Activated T-helper 1 cell treated with Interleukin-2 at 50 U/mL for 16 hours (primary cell): ENCODE measurements around the gene CCL2.

Experiments
- DNase-seq: peaks from one replicate; pipeline ENCODE4 v3.0.0-alpha.2; 2020; ENCODE audit warnings: low read depth

The CCL2 gene

DNA sequence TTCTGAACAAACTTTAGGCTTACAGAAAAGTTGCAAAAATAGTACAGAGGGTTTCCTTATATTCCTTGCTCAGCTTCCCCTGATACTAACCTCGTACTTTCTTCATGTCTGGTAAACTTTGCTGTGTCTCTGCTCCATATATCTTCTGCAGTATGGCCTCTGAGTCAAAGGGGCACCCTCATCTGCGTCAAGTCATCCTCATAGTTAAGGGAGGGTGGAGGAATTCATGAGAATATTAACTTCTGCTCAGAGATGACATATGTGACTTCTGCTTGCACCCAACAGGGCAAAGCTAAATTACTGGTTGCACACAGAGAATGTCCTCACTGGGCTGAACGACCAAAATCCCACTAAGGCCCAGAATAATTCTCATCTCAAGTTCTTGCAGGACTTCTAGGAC lies 10.6 kb downstream of the CCL2 start:
- DNase-seq = no peak

DNA sequence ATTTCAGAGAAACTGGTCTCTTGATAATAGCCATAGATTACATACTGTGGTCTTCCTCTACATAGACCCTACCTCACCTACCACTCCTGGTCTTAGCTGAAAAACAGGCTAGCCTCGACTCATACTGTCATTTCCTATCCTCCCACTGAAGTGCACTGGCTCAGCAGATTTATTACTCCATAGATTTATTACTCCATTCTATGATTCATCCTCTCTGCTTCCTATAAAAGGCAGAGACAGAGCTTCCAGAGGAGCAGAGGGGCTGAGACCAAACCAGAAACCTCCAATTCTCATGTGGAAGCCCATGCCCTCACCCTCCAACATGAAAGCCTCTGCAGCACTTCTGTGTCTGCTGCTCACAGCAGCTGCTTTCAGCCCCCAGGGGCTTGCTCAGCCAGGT lies 14.9 kb downstream of the CCL2 start, which contains the start of gene CCL7:
Gene CCL7, plus strand, starts transcription at position 253 of the 400 bp plus-strand sequence. Its CDS starts 70 bp downstream, at position 323.
- no peak for DNase-seq

DNA sequence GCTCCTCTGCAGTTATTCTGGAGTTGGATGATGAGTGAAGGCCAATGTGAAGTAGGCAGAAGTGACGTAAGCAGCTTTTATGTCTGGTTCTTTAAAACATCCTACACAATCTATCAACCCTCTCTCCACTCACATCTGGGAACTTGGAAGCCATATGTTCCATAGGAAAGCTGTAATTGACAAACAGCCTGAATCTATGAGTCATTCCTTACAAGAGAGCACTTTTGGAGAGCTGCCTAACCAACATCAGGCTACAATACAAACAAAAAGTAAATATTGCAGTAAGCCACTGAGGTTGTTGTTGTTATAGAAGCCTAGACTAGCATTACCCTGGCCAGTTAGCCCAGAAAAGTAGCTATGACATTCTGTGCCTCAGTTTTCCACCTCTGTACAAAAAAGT lies 20.8 kb downstream of the CCL2 start:
- DNase-seq = no peak

DNA sequence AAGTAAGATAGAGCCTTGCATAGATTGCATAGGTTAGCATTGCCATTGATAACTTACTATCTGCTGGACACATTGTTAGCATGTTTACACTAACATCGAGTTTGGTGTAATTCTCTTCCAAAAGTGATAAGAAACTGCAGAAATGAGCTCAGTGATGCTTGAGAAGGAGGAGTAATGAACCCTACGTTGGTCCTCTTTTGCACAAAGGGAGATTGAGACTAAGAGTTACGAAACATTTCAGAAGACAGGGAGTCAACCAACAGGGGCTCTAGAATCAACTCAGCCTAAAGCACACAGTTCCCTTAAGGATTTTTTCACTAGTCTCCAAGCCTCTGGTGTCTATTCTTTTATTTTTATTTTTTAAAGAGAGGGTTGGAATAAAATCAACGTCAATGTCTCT lies 21.7 kb downstream of the CCL2 start:
- DNase-seq = no peak

DNA sequence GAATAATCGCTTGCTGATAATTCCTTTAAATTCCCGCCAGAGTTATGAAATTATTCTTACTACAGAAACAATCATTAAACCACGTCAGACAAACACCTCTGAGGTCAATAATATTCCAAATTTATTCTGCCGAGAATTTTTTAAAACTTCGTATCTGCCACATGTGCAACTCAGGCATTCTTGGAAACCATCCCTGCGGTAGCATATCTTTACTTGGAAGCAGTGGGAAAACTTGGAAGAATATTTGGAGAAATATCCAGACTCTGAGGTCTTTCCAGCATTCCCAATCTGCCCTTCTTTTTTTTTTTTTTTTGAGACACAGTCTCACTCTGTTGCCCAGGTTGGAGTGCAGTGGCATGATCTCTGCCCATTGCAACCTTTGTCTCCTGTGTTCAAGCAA lies 28.5 kb downstream of the CCL2 start:
- no peak for DNase-seq

DNA sequence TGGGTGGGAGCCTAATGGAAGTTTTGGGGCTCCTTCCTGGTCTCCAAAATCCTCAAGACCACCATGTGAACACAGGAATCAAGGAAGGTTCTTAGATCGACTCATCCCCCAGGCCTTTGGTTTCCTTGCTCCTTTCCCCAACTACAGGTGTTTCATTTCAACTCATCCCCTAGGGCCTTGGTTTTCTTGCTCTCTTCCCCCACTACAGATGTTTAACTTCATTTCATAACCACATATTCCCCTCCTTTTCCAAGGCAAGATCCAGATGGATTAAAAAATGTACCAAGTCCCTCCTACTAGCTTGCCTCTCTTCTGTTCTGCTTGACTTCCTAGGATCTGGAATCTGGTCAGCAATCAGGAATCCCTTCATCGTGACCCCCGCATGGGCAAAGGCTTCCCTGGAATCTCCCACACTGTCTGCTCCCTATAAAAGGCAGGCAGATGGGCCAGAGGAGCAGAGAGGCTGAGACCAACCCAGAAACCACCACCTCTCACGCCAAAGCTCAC lies 30.3 kb downstream of the CCL2 start, which contains the start of gene CCL11:
Gene CCL11, plus strand, starts transcription at position 457 of the 507 bp plus-strand sequence. CDS start 67 bp downstream, outside the sequence.
- no peak for DNase-seq

DNA sequence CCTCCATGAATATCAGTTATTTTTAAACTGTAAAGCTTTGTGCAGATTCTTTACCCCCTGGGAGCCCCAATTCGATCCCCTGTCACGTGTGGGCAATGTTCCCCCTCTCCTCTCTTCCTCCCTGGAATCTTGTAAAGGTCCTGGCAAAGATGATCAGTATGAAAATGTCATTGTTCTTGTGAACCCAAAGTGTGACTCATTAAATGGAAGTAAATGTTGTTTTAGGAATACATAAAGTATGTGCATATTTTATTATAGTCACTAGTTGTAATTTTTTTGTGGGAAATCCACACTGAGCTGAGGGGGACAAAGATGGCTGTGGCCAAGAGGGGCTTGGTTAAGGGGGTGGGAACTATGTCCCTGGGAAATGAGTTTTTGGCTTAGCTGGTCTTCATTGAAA lies 32.8 kb downstream of the CCL2 start:
- no peak for DNase-seq

DNA sequence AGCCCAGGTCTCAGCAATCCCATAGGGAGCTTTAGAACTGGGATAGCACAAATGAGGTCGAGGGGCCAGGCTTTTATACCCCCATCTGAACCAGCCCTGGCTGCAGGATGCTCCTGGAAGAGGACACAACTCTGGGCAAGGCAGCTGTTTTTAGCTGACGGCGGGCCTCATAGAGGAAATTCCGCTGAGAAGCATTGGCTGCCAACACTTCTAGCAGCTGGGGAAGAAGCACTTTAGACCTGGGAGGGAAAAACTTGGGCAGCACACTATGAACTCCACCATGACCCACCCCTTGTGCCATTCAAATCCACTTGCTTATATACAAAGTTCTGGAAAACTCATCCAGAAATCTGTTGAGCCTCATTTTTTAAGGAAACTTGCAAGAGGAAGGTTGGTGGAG lies 35.5 kb downstream of the CCL2 start:
- DNase-seq = no peak

DNA sequence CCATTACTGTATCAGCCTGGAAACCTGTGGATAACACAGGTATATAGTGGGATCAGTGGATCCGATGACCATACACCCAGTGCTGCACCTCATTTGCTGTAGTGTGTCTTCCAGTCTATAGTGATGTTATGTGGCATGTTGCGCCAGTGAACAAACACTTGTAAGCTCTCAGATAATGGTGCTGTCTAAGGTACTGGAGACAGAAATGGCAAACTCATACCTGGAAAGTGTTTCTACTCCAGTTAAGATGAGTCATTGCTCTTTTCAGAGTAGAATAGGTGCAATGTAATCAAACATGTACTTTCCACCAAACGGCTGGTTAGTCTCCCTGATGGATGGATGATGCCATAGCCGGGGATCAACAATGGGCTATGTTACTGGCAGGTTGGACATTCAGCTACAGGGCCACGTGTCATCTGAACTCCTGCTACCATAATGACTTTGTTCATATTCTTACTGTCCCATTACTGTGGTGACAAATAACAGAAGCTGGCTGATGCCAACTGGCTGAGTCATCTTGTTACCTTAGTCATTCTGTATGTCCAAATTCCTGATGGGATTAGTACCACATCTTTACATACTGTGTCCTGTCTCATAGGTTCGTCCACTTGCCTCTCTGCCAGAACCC lies 36.8 kb downstream of the CCL2 start:
- no peak for DNase-seq

DNA sequence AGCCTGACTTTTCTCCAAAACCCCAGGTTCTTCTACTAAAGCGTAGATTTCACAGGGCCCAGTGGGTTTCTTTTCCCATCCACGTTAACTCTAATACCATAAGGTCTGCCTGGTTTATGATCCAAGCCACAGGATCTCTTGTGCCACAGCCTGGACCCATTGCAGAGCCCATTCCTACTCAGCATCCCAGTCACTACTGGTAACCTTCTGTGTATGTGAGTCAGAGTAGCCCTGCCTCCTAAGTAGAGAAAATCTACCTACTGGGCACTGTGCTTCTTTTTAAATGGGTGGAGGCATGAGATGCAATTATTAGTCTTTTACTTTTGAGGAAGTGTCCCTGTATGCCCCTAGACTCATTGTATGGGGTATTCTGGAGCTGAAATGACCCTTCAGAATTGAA lies 43.9 kb downstream of the CCL2 start:
- no peak for DNase-seq

DNA sequence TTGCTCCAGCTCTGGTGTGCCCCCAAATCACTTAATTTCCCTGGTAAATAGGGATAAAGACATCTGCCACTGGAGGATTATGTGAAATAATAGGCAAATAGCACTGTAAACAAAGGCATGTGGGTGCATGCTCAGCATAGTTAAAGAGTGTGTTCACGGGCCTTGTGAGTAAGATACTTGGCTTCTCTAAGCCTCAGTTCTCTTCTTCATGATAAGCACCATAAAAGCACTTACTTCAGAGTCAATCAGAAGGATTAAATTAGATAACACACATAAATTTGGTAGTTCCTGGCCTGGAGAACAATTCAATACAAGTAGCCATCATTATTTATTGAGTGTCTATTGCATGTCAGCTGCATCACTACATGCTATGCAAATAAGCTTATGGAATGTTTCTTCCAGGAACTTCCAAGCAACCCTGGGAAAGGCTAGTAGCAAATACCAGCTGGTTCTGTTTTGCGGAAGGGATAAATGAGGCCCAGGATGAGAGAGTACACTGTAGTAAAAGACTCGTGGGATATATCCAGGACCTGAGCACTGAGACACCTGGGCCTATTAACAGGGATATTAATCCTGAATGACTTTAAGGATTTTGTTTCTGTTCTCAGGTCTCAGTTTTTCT lies 45.0 kb downstream of the CCL2 start:
- no peak for DNase-seq

DNA sequence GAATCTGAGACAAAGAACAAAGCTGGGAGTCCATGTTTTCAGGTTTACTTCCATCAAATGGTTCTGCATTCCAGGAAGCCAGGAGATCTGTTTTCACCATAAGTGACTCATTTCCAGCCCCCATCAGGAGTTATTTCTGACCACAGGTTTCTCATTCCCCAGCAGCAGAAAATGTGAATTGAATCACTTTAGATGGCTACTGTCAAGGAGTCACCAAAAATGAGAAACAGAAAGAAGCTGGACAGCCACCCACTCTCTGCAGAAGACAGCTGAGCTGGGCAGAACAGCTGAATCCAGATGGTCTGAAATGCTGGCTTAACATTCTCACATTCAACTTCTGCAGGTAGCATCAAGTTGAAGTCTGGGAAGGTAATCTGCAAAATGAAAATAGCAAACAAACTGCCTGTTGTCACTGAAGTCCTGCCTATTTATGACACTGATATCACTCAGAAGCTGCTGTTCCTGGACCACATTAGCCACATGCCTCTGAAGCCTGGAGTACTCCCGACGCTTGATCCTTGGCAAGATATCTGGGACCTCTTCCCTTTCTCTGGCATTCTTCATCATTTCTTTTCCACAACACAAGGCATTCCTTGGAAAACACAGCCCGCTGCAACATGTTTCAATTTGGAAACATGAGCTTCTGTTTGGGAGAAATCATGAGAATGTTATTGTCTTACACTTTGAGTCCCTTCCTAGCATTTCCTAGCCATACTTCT lies 45.7 kb downstream of the CCL2 start:
- DNase-seq = no peak

DNA sequence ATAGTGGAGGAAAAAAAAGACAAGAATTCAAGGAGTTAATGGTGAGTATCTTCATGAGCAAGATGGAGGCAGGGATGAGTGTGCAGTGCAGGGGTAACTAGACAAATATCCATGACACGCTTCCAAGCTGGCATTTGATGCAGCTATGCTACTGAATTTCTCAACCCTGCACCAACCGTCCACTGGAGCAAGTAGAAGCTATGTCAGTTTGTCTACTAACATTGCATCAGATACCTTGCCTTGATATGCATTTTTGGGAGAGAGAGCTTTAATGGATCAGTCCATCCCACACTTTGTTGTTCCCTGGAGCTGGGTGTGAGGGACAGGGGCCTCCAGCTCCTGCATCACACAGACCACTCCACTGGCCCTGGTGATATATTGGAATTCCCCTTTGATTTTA lies 46.9 kb downstream of the CCL2 start:
- no peak for DNase-seq

DNA sequence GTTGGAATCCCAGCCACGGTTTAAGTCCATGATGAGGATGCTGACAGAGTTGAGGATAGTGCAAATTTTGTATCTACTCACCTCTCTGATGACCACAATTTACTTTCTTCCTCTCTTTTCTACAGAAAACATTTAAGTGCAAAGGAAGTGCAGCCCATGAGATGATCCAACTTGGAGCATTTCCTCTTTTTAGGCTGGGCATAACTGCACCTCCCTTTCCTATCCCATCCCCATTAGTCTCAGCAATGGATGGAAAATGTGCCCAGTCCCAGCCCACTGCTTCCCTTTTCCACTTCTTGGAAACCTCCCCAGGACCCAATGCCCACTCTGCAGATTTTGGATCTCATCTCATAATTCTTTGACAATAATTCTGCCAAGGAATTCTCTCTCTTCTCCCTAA lies 47.6 kb downstream of the CCL2 start:
- DNase-seq = no peak

DNA sequence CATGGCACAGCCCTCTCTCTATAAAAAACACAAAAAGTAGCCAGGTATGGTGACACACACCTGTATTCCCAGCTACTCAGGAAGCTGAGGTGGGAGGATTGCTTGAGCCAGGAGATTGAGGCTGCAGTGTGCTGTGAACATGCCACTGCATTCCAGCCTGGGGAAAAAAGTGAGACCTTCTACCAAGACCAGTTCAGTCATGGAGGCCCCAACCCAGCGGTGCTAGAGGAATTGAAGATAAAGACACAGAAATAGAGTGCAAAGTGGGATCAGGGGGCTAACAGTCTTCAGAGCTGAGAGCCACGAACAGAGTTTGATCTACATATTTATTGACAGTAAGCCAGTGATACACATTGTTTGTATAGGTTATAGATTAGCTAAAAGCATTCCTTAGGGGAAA lies 48.5 kb downstream of the CCL2 start:
- no peak for DNase-seq

DNA sequence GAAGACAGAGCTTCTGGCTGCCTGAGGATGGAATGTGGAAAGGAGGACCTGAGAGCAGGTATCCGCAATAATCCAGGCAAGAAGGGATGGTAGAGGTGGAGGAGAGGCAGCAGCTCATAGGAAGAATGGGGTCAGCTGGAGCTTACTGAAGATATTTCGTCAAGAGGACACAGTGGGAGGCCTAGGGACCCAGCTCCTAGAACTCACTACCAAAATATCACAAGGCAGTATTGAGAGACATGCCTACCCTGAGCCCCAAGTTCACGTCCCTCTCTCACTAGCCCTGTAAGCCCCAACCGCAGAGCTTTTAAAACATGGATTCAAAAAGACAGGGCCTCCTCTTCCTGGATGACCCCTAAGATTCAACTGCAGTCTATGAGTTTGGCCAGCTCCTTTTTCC lies 50.0 kb downstream of the CCL2 start:
- DNase-seq = no peak

DNA sequence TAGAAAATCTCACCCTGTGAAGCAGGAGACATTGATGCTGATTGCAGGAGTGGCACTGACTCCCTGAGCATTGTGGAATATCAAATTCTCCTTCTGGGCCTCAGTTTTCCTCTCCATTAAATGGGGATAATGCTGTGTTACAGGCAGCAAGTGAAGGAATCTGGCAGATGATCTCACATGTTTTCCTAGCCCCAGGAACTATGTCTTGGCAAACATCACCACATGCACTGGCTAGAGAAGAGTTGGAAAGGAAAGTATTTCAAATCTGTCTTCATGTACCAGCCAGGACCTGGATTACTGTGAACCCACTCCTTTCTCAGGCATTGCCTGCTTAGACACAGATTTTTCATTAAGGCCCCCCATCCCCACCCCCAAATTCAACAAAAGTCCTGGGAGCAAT lies 50.5 kb downstream of the CCL2 start:
- DNase-seq = no peak

DNA sequence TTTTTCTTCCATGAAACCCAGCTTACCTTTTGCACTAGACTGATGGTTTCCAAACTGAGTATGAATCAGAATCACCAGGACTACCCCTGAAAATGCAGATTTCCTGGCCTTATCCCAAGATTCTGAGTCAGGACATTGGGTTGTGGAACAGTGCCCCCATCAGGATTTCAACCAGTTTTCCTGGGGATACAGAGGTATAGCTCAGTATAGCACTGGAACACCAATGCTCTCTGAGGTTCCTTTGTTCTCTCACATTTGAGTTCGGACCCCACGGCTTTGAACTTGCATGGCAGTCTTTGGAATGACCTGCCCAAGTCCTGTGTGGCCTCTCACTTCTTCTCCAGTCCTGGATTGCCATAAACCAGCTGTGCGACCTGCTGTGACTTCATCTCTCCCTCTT lies 51.4 kb downstream of the CCL2 start:
- DNase-seq = no peak
